CD4-positive, CD25-positive, alpha-beta regulatory T cell (primary cell): ENCODE measurements around the gene SLC39A1. TPM values are rescaled to one million over a fixed set of nuclear protein-coding genes. Genes with fewer than 3 reads are reported as not detected.
A peak's percentile ranks its signal among the peaks of the same experiment; 100 is the strongest.

ENCODE experiments used
- ATAC-seq, 2 donors: fragments of 150-1000 bp; cut with Tn5 transposase; one replicate each; pipeline ENCODE4 v1.10.0; 2021; ENCODE audit warnings: low read depth in 2 of 2, moderate number of reproducible peaks in 2 of 2, moderate library complexity in 1 of 2
- DNase-seq, 3 donors: peaks; one replicate each; pipeline versions ENCODE4 v3.0.0 to v3.0.0-alpha.2; 2012 to 2022; ENCODE audit warnings: mixed read lengths in 1 of 3
- H3K27ac ChIP-seq: one replicate; pipeline ENCODE4 v1.7.0; 2013; ENCODE audit warnings: mild to moderate bottlenecking, low read length; ENCODE audit not compliant: insufficient read depth, poor library complexity, severe bottlenecking
- H3K27me3 ChIP-seq: one replicate; pipeline ENCODE4 v1.7.0; 2013; ENCODE audit warnings: low read length; ENCODE audit not compliant: control insufficient read depth, insufficient read depth
- H3K36me3 ChIP-seq: one replicate; pipeline ENCODE4 v1.7.0; 2013; ENCODE audit warnings: mild to moderate bottlenecking, low read length, moderate library complexity; ENCODE audit not compliant: control insufficient read depth, insufficient read depth
- H3K4me1 ChIP-seq: 2 replicates; pipeline ENCODE4 v1.7.0; 2013; ENCODE audit warnings: mild to moderate bottlenecking, low read length; ENCODE audit not compliant: insufficient read depth, control insufficient read depth, poor library complexity, severe bottlenecking
- H3K4me3 ChIP-seq: one replicate; pipeline ENCODE4 v1.7.0; 2013; ENCODE audit warnings: low read depth, mild to moderate bottlenecking, low read length, moderate library complexity
- H3K9me3 ChIP-seq, 2 experiments: 1 replicate in 1 of 2; 2 replicates in 1 of 2; pipeline ENCODE4 v1.7.0; 2013; ENCODE audit warnings: low read length in 2 of 2, mild to moderate bottlenecking in 1 of 2, moderate library complexity in 1 of 2; ENCODE audit not compliant: control insufficient read depth in 2 of 2
- H3K27ac Mint-ChIP-seq, 3 donors: one replicate each; pipeline ENCODE4 v1.8.0; 2020 to 2022; ENCODE audit warnings: mild to moderate bottlenecking in 3 of 3, mixed read lengths in 3 of 3, moderate library complexity in 2 of 3
- H3K27me3 Mint-ChIP-seq: one replicate; pipeline ENCODE4 v1.8.0; 2022; ENCODE audit warnings: mild to moderate bottlenecking, mixed read lengths
- H3K36me3 Mint-ChIP-seq: one replicate; pipeline ENCODE4 v1.8.0; 2020; ENCODE audit warnings: mixed read lengths
- H3K4me1 Mint-ChIP-seq, 4 donors: one replicate each; pipeline ENCODE4 v1.8.0; 2020 to 2022; ENCODE audit warnings: mixed read lengths in 4 of 4, mild to moderate bottlenecking in 1 of 4
- H3K4me3 Mint-ChIP-seq, 4 donors: one replicate each; pipeline ENCODE4 v1.8.0; 2020 to 2022; ENCODE audit warnings: mild to moderate bottlenecking in 4 of 4, mixed read lengths in 4 of 4, moderate library complexity in 3 of 4
- H3K9me3 Mint-ChIP-seq, 7 donors: one replicate each; pipeline ENCODE4 v1.8.0; 2020 to 2022; ENCODE audit warnings: mixed read lengths in 7 of 7, mild to moderate bottlenecking in 3 of 7, moderate library complexity in 2 of 7
- polyA plus RNA-seq, 4 donors: library from polyadenylated mRNA; unstranded; fragments of 300-500 nt; fragmentation: Illumina TruSeq; gene quantifications; one replicate each; pipeline ENCODE4 v1.2.3, GENCODE V29; 2021
- total RNA-seq: library from RNA; stranded (reverse); gene quantifications from one replicate; pipeline ENCODE4 v1.2.3, GENCODE V29; 2022

SLC39A1 gene
- total and polyA plus RNA-seq, 5 donors from 2014 or later: 15.8 to 42.1 (median 35.0) TPM

GRCh38 chr1:153973071-153973470 lies 9.7 kb upstream of the SLC39A1 start:
- Mint-ChIP-seq H3K9me3 (no peaks in the 10 kb centered on the region), H3K4me1 (peaks cover 4 to 38% (median 26%) of the 10 kb centered on the region in 4 donors), H3K27ac (peak overlapping the region in 1 of 3 donors; percentile 65), H3K27me3 (no peaks in the 10 kb centered on the region), H3K36me3 (peaks cover 25% of the 10 kb centered on the region), H3K4me3 (peak overlapping the region in 2 of 4 donors; percentile 13 to 72)
- H3K36me3 ChIP-seq: peaks cover 25% of the 10 kb centered on the region
- ATAC-seq: no peak
- H3K27ac ChIP-seq: no peak overlapping the region
- H3K27me3 ChIP-seq: no peaks in the 10 kb centered on the region
- H3K4me1 ChIP-seq: peaks cover 22% of the 10 kb centered on the region
- H3K4me3 ChIP-seq: no peak overlapping the region
- no peaks in the 10 kb centered on the region for H3K9me3 ChIP-seq
- DNase-seq: no peak

- Histone ChIP-seq H3K27ac (no peak overlapping the region), H3K36me3 (peaks cover 18% of the 10 kb centered on the region), H3K4me1 (peaks cover 26% of the 10 kb centered on the region), H3K9me3 (no peaks in the 10 kb centered on the region), H3K27me3 (no peaks in the 10 kb centered on the region), H3K4me3 (no peak overlapping the region)
- DNase-seq: no peak
- Mint-ChIP-seq H3K27me3 (no peaks in the 10 kb centered on the region), H3K27ac (peak overlapping the region in 2 of 3 donors; percentile 31 to 77), H3K9me3 (peaks cover 0 to 1% (median 0%) of the 10 kb centered on the region in 7 donors), H3K36me3 (peaks cover 19% of the 10 kb centered on the region), H3K4me1 (peaks cover 15 to 43% (median 27%) of the 10 kb centered on the region in 4 donors), H3K4me3 (peak overlapping the region in 1 of 4 donors; percentile 27)
- no peak for ATAC-seq
Measured at GRCh38 chr1:153970346-153970745, 7.0 kb upstream of the SLC39A1 start.

GRCh38 chr1:153968972-153969371 lies 5.6 kb upstream of the SLC39A1 start:
- H3K27me3 Mint-ChIP-seq: no peaks in the 10 kb centered on the region
- no peaks in the 10 kb centered on the region for H3K27me3 ChIP-seq
- peaks cover 11% of the 10 kb centered on the region for H3K36me3 Mint-ChIP-seq
- H3K27ac Mint-ChIP-seq: peak overlapping the region in 2 of 3 donors; percentile 72 to 77
- peaks cover 0 to 1% (median 0%) of the 10 kb centered on the region in 7 donors for H3K9me3 Mint-ChIP-seq
- peaks cover 16 to 48% (median 29%) of the 10 kb centered on the region in 4 donors for H3K4me1 Mint-ChIP-seq
- ATAC-seq (no peak), DNase-seq (no peak)
- no peak overlapping the region for H3K4me3 ChIP-seq
- peak overlapping the region in 3 of 4 donors; percentile 42 to 64 (median 48) for H3K4me3 Mint-ChIP-seq
- H3K27ac ChIP-seq: peak overlapping the region; percentile 89
- H3K9me3 ChIP-seq: no peaks in the 10 kb centered on the region
- H3K36me3 ChIP-seq: peaks cover 8% of the 10 kb centered on the region
- H3K4me1 ChIP-seq: peaks cover 33% of the 10 kb centered on the region

GRCh38 chr1:153968408-153968807 lies 5.1 kb upstream of the SLC39A1 start:
- H3K9me3 Mint-ChIP-seq: peaks cover 0 to 1% (median 0%) of the 10 kb centered on the region in 7 donors
- H3K9me3 ChIP-seq: no peaks in the 10 kb centered on the region
- peak overlapping the region; percentile 89 for H3K27ac ChIP-seq
- no peak for ATAC-seq
- H3K27me3 Mint-ChIP-seq: no peaks in the 10 kb centered on the region
- H3K4me3 ChIP-seq: no peak overlapping the region
- peaks cover 7% of the 10 kb centered on the region for H3K36me3 Mint-ChIP-seq
- peaks cover 3% of the 10 kb centered on the region for H3K36me3 ChIP-seq
- peaks cover 38% of the 10 kb centered on the region for H3K4me1 ChIP-seq
- H3K27ac Mint-ChIP-seq: peak overlapping the region; percentile 77 to 99 (median 96)
- peaks cover 19 to 50% (median 34%) of the 10 kb centered on the region in 4 donors for H3K4me1 Mint-ChIP-seq
- no peak for DNase-seq
- H3K27me3 ChIP-seq: no peaks in the 10 kb centered on the region
- peak overlapping the region; percentile 42 to 95 (median 78) for H3K4me3 Mint-ChIP-seq

GRCh38 chr1:153968000-153968363 lies 4.6 kb upstream of the SLC39A1 start:
- DNase-seq (no peak), ATAC-seq (no peak)
- Mint-ChIP-seq H3K4me1 (peaks cover 19 to 53% (median 37%) of the 10 kb centered on the region in 4 donors), H3K9me3 (peaks cover 0 to 1% (median 0%) of the 10 kb centered on the region in 7 donors), H3K27me3 (no peaks in the 10 kb centered on the region), H3K4me3 (peak overlapping the region; percentile 90 to 96 (median 94)), H3K27ac (peak overlapping the region; percentile 96 to 99 (median 97)), H3K36me3 (peaks cover 4% of the 10 kb centered on the region)
- no peaks in the 10 kb centered on the region for H3K9me3 ChIP-seq
- peak overlapping the region; percentile 96 for H3K4me3 ChIP-seq
- H3K36me3 ChIP-seq: no peaks in the 10 kb centered on the region
- peaks cover 41% of the 10 kb centered on the region for H3K4me1 ChIP-seq
- H3K27me3 ChIP-seq: no peaks in the 10 kb centered on the region
- peak overlapping the region; percentile 89 for H3K27ac ChIP-seq

- Mint-ChIP-seq H3K4me1 (peaks cover 19 to 59% (median 37%) of the 10 kb centered on the region in 4 donors), H3K27ac (peak within 1 kb of the TSS; percentile 96 to 99 (median 97)), H3K36me3 (peaks cover under 1% of the 10 kb centered on the region), H3K9me3 (peaks cover 0 to 1% (median 0%) of the 10 kb centered on the region in 7 donors), H3K27me3 (no peaks in the 10 kb centered on the region), H3K4me3 (peak within 1 kb of the TSS; percentile 90 to 96 (median 94))
- Histone ChIP-seq H3K4me1 (peaks cover 47% of the 10 kb centered on the region), H3K9me3 (no peaks in the 10 kb centered on the region), H3K27me3 (no peaks in the 10 kb centered on the region), H3K4me3 (peak within 1 kb of the TSS; percentile 96), H3K27ac (peak within 1 kb of the TSS; percentile 89), H3K36me3 (no peaks in the 10 kb centered on the region)
- ATAC-seq: peak; percentile 88 to 89
- DNase-seq: peak; percentile 77 to 97 (median 86)
Measured at GRCh38 chr1:153967107-153967999, 4.0 kb upstream of the SLC39A1 start, which contains the start of gene CREB3L4. TSS of gene CREB3L4 (plus strand) at chr1:153967902. CDS start at chr1:153968526, 624 bp downstream.

GRCh38 chr1:153963850-153964331 lies 554 bp upstream of the SLC39A1 start:
- no peak for ATAC-seq
- H3K9me3 ChIP-seq: no peaks in the 10 kb centered on the region
- H3K36me3 ChIP-seq: peaks cover 5% of the 10 kb centered on the region
- Mint-ChIP-seq H3K27ac (peak overlapping the region; percentile 95 to 99 (median 97)), H3K9me3 (peaks cover 0 to 1% (median 0%) of the 10 kb centered on the region in 7 donors), H3K27me3 (no peaks in the 10 kb centered on the region), H3K36me3 (no peaks in the 10 kb centered on the region), H3K4me3 (peak overlapping the region; percentile 93 to 99 (median 96)), H3K4me1 (peaks cover 25 to 76% (median 39%) of the 10 kb centered on the region in 4 donors)
- H3K27me3 ChIP-seq: no peaks in the 10 kb centered on the region
- peak overlapping the region; percentile 93 for H3K4me3 ChIP-seq
- H3K27ac ChIP-seq: peak overlapping the region; percentile 90
- no peak for DNase-seq
- H3K4me1 ChIP-seq: peaks cover 51% of the 10 kb centered on the region
